Left kidney (tissue), 2 donors: ENCODE measurements around the gene UPP2. TPM values are rescaled to one million over a fixed set of nuclear protein-coding genes. Genes with fewer than 3 reads are reported as not detected.

Experiments
- DNase-seq: peaks from one replicate; pipeline ENCODE4 v3.0.0-alpha.2; 2013
- polyA plus RNA-seq: library from polyadenylated mRNA; unstranded; fragments of 120-200 nt; gene quantifications from one replicate; pipeline ENCODE4 v1.2.1, GENCODE V29; 2013; ENCODE audit not compliant: insufficient read length

Gene UPP2
- polyA plus RNA-seq, 1 donor: 11.2 TPM

DNA sequence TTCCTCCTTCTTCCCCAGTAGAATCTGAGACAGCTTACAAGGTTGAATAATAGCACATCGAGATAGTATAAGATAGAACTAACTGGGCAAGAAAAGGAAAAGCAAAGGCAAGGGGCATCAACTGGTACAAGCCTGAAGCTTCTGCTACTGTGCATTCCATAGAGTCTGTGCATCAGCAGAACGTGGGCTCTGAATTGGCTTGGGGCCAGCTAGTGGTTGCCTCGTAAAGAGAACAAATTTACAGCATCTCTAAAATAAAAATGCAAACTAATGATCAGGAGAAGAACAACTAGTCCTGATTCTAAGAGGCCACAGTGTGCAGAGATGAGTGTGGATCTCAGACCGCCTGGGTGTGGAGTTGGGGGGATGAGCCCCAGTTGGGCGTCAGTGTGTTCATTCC is 36.6 kb downstream of the UPP2 start:
- no peak for DNase-seq

DNA sequence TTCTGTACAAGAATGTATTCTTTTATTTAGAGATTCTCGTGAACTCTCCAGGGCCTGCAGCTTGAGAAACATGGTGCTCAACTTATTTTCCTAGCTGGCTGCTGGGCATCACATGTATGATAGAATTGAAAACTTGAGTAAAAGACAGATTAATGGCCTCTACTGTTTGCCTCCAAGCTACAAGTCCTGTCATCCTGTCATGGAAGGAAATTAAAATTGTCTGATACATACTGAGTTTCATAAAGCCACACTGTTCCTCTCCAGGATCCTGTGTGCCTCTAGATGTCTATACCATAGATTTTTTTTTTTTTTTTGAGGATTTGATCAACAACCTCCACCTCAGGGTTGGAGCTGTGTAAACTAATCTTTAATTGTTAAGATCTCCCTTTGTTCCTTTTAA is 38.5 kb downstream of the UPP2 start:
- no peak for DNase-seq

DNA sequence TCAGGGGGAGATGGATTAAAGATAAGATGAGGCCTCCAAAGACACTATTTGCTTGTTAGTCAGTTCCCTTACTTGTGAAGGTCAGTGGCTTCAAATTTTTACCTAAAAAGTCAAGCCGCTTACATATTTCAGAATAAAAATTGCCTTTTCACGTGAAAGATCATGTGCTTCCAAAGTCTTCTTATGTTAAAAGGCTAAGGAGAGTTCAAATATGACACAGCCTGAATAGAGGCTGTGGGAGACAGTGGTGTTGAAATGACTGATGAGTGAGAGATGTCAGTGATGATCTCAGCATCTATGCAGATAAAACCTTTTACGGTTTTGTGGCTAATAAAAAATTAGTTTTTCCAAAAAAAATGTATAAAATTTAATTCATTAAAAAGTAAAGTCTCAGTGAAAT is 40.5 kb downstream of the UPP2 start:
- DNase-seq: no peak

DNA sequence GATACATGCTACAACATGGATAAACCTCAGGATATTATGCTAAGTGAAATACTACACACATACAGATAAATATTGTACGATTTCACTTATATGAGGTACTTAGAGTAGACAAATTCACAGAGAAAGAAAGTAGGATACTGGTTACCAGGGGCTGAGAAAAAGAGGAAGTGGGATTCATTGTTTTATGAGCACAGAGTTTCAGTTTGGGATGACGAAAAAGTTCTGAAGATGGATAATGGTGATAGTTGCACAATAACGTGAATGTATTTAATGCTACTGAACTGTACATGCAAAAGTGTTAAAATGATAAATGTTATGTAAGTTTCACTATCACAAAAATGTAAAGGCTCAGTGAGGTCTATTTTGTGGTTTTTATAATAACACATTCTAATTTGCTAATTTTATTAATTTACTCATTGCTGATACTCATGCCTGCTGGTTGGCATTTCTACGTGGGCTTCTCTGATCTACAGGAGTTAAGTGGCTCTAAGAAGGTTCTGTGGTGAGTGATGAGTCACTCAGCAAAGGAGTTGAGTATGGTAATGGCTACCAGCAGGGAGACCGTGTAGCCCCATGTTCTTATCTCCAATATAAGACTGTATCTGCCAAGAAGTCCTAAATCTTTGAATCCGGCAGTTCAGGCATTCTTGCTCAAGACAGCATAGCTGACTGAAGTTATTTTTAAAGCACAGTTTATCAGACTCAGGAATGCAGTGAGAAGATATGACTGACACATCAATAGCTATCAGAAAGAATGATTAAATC is 41.1 kb downstream of the UPP2 start:
- no peak for DNase-seq

DNA sequence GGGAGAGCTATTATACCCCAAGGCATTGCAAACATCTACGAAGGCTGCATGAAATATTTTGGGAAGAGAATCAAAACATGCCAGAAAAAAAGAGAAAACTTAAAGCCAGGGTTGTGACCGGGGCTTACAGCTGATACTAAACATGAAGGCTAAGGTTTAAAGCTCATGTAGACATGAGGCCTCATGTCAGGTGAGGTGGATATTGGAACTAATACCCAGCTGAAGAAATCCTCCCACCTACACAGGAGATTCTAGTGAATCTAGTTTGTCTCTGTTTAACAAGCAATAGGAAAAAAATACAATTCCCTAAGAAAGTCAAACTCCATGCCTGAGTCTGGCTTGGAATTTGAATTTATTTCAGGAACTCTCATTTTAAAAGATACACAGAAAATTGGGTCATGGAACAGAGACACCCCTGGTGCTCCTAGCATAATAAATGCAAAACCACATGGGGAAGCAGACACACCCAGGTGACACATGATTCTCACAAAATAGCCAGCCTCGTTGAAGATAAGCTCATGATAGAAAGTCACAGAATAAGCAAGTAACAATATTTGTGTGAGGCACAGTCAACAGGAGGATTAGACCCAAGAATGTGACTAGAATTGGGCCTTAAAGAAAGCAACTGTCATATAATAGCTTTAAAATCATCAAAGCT is 42.2 kb downstream of the UPP2 start:
- no peak for DNase-seq

DNA sequence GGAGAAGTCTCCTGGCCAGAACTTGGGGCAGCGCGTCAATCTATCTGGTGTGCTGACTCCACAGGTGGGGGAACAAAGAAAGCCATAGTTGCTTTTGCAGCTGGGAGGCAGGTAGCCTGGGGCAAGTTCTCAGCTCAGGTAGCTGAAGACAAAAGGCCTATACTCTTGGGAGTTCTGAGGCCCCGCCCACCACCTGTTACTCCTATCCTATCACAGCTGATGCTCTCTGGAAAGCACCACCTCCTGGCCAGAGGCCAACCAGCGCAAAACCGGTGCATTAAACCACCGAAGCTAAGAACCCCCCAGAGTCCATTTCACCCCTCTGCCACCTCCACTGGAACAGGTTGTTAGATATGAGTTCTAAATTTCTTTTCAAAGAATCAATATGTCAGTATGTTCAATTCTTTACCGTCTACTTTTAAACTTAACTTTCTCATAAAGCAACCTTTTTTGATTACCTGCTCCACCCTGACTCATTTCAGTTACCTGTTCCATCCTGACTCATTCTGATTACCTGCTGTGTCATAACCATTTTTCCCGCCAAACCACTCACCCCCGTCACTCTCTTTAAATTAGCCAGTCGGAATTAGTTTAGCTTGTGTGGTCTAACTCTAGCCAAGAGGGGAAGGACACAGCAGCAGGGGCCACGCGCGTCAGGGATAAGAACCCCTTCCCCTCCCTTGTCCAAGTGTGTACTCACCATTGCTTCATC is 43.4 kb downstream of the UPP2 start:
- no peak for DNase-seq

DNA sequence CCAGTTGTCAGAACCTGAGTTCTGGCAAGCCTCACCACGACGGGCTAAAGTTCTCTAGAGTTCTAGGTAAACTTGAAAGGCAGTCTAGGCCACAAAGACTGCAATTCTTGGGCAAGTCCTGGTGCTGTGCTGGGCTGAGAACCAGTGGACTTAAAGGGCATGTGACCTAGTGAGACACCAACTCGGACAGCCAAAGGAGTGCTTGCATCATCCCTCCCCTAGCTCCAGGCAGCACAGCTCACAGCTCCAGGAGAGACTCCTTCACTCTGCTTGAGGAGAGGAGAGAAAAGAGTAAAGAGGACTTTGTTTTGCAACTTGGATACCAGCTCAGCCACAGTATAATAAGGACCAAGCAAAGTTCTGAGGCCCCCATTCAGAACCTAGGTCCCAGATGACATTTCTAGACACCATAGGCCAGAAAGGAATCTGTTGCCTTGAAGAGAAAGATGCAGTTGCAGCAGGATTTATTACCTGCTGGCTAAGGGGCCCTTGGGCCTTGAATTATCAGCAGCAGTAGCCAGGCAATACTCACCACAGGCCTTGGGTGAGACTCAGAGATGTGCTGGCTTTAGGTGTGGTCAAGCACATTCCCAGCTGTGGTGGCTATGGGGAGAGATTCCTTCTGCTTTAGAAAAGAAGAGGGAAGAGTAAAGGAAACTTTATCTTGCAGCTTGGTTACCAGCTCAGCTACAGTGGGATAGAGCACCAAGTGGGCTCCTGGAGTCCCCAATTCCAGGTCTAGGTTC is 51.8 kb downstream of the UPP2 start:
- DNase-seq: no peak

DNA sequence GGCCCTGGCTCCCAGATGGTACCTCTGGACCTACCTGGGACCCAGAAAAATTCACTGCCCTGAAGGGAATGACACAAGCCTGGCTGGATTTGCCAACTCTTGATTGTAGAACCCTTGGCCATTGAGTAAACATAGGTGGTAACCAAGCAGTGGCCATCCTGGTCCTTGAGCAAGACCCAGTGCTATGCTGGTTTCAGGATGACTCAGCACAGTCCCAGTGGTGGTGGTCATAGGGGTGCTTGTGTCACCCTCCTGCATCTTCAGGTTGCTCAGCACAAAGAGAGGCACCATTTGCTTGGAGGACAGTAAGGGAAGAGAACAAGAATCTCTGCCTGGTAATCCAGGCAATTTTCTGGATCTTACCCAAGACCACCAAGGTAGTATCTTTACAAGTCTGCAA is 52.9 kb downstream of the UPP2 start:
- DNase-seq: no peak

DNA sequence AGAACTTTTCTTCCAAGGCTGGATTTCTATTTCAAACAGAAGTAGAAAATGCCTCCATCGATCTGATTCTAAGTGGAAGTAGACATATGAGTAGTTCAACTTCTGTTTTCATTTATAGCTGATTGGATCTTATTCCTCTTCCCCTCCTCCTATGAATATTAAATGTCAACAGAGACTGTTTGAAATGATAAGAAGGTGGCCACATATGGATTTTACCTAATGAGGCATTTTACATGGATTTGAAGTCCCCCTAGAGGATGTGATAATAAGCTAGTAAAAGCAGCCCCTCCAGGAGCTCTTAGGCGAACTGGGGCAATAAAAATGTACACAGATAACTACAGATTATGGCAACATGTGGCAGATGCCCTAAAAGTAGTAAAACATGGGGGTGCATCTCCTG is 71.0 kb downstream of the UPP2 start:
- DNase-seq: no peak

DNA sequence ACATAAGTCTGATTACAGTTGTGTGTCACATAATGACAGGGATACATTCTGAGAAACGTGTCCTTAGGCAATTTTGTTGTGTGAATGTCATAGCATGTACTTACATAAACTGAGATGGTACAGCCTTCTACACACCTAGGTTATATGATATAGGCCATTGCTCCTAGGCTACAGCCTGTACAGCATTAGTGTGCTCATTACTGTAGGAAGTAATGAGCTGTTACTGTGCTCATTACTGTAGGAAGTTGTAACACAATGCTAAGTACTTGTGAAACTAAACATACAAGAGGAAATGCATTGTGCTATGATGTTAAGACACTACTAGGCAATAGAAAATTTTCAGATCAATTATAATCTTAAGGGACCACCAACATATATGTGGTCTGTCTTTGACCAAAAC is 72.8 kb downstream of the UPP2 start:
- no peak for DNase-seq

DNA sequence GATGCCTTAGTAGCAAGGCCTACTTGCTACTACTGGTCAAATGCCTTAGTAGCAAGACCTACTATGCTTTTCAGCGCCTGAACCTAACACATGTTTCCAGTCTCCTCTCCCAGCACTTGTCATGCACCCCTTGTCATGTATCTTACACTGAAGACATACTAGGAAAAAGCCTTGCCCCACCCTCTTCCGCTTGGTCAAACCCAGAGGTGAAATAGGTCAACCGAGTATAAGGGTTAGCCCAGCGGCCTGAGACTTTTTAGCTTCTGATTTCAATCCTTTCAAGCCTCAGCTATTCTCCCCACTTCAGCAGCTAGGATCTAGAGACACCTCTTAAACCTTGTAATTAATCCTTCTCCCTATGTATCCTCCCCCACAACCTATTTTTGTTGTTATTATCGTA is 73.3 kb downstream of the UPP2 start:
- DNase-seq: no peak

DNA sequence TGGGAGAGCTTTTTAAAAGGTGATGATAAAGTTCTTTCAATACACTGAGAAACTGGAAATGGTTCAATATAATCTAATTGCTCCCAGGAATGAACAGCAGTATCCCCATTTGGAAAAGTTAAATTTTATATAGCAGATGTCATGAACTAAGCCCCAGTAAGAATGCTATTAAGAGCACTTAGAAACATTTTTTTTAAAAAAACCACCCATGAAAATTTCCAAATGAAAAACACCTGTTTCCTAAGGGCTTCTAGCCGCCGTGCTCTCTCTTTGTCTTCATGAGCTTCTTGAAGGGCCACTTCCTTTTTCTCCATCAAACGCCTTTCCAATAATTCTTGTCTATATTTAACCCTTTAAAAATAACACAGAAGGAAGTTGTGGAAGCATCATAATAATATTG is 77.0 kb downstream of the UPP2 start:
- DNase-seq: no peak

DNA sequence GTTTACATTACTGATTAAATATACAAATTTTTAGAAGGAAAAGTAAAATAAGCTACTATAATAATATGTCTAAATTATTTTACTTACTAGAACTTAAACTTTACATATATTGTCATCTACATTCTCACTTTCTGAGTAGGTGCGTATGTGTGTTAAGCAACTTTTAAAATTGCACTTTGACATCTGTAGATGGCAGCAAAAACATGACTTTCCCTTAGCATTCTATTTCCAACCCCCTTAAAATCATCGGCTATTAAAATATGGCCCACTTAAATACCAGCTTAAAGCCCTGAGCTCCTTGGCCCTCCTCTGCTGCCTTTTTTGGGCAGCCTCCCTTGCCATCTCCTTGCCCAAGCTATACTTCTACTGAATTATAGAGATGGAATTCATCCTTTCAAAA is 78.0 kb downstream of the UPP2 start:
- no peak for DNase-seq

DNA sequence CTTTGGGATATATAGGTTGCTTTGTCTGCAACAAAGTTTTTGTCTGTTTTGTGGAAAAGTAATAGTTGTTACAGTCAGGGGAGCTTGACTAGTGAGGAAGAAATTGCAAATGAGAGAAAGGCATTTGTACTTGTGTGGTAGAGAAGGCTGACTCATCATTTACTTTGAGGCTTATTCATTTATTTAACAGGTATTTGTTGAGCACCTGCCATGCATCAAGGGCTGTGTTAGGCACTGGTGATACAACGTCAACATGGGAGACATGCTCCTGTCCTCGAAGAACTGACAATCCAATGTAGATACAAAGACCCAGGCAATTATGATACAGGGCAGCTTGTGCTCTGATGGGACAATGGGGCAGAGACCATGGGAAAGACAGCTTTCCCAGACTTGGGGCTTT is 79.5 kb downstream of the UPP2 start:
- no peak for DNase-seq

DNA sequence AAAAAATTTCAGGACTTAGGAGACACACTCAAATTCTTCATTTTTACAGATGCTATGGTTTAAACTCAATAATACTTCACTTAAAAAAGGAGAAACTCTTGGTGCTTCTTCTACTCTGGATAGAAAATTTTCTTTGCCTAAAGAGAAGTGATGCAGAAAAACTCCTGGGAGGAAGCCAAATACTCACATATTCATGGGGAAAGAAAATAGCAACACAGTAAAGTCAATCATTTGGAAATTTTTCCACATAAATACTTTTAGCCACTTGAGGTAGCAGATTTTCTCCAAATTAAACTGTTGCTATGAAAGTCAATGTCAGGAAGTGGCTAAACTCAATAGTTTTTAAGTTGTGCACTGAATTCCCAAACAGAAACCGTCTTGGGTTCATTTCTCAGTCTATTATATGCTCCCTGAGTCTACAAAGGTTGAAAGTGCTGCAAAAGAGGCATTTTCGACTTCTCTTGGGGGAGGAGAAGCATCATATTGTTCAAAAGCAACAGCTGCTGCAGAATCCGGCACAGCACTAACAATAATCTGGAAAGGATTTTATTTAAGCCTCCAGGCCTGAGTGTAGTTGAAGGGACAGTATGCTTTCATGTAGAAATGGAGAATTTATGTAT is 81.1 kb downstream of the UPP2 start:
- DNase-seq: no peak

DNA sequence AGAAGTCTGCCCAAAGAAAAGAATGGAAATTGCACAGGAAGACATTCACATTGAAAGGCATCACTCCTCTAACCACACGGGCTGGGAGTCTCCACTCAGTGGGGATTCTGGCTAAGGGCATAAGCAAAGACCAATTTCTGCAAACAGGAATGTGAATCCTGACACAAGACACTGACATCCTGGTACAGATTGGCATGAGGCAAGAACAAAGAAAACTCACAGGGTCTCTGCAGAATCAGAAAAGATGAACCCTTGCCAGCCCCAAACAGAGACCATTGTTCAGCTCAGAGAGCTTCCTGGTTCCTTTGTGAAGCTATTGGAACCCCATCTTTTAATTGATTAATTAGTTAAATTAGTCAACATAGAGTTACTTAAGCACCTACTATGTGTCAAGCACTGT is 82.3 kb downstream of the UPP2 start:
- DNase-seq: no peak

DNA sequence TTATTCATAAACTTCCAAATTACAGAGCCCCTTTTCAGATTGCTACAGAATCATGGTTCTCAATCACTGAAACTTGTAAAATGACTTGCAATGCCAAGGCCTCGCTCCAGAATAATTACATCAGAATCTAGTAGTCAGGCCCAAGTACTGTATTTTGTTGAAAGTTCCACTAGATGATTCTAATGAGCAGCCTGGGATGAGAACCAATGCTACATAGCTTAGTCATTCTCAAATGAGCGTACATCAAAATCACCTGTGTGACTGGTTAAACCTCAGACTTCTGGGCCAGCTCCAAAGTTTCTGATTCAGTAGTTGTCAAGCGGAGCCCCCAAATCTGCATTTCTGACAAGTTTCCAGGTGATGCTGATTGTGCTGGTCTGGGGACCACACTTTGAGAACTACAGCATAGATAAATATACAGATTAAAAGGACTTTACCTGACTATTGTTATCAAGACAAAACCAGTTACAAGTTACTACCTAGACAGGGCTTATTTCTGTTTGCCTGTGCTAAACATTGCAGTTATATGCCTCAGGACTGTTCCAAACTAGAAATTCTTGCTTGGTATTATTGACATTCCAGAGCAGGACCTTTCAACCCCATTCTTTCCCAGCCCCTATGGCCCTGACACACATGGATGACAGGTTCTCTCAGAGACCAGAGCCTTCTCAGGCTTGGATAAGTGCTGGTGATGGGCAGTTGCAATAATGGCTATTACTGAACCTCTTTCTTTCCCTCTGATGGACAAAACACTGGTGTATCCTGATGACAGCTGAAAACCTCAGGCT is 83.1 kb downstream of the UPP2 start:
- no peak for DNase-seq
